Measurements from ENCODE around the gene BTC.
"Not testable (repeated sequence)": the region's sequence is repeated elsewhere in the genome, so short reads cannot be mapped to it uniquely, and the experiment has no call there.

BTC gene

GRCh38 chr4:74794382-74795010 is at the start of gene BTC:
TSS of gene BTC (minus strand) at chr4:74794523. CDS start at chr4:74794325, 198 bp downstream.
- DNase-seq, result peak; percentile 46

GRCh38 chr4:74840936-74841509 is 46.7 kb upstream of the BTC start:
- DNase-seq, result no peak

DNA sequence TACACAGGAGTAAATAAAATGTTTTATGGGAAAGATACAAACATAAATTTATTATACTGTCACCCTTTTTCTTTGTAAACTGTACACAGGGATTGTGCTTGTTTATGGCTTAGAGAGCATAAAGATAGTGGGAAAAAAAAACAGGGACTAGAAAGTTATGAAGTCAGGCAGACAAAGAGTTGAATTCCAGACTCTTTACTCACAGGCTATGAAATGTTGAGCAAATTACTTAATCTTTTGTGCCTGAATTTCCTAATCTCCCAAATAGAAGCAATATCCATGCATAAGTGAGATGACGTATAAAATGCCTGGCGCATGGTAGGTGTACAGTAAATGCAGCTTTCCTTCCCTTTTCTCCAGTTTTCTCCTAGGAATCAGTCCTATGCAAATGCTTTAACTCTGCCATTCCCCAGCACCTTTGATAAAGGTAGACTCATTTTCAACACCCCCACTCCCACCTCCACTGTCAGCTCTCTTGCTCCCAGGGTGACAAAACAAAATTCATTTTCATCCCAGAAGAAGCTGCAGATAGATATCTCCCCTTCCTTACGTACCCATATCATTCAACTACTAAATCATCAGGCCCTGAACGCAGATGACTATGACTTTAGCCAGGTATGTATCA is 44.5 kb upstream of the BTC start:
- DNase-seq, result no peak

- DNase-seq, result no peak
These were observed 36.6 kb upstream of the BTC start for GRCh38 chr4:74830928-74831327.

- no peak for DNase-seq
These were observed 28.9 kb upstream of the BTC start for GRCh38 chr4:74823194-74823593.

DNA sequence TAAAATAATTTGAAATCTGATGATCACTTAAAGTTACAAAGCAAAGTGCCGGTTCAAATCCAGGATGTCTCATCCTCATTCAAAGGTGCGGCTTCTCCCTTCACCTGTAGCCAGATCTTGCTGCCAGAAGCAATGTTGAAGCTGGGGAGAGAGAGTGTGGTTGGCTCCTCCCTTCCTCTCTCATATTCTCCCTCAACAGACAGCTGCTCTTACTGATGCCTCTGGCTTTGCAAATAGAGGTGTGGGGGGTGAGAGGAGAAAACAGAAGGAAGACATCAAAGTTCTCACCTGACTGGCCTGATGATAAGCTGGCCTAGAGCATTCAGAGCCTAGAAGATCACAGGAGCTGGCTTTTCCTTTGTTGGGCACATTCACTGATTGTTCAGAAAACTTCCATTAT is 28.3 kb upstream of the BTC start:
- DNase-seq, result no peak

DNA sequence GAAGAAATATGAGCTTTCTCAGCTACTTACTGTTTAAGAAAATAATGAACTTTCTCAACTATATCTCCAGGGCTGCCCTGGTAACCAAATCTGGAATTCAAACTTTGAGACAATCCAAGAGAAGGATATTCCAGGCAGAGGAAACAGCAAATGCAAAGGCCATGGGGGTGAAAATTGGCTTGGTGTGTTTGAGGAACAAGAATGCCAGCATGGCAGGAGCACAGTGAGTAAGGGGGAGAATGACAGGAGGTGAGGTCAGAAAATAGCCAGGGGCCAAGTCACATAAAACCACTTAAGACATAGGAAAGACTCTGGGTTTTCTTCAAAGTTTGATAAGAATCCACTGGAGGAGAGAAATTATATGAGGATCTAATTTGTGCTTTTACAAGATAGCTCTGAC is 27.2 kb upstream of the BTC start:
- no peak for DNase-seq

DNA sequence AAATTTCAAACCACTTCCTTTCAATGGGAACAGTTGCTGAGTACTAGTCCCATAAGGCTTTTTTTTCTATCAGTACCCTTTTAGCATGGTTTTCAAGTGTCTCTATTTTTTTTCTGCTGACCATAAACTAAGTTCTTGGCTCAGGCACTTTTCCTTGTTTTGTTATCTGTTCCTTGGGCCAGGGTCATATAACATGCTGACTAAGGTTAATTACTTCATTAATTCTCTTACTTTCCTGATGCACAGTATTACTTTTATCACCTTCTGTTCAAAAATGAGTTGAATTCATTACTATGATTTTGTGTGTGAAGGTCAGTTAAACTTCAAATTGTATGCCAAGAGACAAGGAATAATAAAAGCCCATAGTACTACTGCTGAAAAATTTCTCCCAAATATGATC is 19.7 kb upstream of the BTC start:
- DNase-seq, result no peak

DNA sequence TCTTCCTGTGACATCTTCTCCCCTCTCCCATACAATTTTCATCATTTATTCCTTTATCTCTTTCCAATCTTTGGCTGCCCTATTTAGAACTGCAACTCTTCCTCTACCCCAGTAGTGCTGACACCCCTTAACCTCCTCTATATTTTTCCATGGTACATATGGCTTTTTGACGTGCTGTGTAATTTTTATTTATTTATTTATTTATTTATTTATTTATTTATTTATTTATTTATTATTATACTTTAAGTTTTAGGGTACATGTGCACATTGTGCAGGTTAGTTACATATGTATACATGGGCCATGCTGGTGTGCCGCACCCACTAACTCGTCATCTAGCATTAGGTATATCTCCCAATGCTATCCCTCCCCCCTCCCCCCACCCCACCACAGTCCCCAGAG is 17.7 kb upstream of the BTC start:
- DNase-seq, result not testable (repeated sequence)

GRCh38 chr4:74805601-74806000 is 11.3 kb upstream of the BTC start:
- DNase-seq, result no peak

DNA sequence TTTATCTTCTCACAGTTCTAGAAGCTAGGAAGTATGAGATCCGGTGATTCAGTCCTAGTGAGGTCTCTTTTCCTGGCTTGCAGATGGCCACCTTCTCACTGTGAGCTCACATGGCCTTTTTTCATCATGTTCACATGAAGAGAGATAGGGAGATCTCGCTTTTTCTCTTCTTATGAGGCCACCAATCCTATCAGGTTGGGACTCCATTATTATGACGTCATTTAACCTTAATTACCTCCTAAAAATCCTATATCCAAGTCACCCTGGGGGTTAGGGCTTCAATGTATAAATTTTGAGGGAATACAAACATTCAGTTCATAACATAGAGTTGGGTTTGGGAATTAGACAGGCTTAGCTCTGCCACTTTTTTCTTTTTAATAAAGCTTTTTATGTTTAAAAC is 6.0 kb upstream of the BTC start:
- DNase-seq, result no peak

DNA sequence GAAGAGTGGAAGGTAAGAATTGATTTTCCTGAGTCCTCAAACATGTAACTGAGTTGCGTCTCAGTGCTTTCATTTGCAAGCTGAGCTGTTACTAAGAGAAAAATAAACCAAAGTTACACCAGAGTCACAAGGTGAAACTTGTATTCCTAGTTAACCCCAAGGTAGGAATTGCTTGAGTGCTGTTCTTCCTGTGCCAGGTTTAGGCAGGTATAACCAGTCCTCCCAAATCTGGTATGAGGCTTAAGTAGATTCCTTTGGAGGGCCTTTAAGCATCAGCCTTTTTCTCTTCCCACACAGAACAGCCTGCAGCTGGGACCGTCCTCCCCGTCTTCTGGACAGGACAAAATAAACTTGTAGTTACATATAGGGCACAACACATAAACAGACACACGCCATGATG is 2.3 kb upstream of the BTC start:
- no peak for DNase-seq

- DNase-seq, result peak; percentile 83
These were observed 454 bp downstream of the BTC start for GRCh38 chr4:74793757-74794381.

- no peak for DNase-seq
These were observed 3.7 kb downstream of the BTC start for GRCh38 chr4:74790652-74791051.

DNA sequence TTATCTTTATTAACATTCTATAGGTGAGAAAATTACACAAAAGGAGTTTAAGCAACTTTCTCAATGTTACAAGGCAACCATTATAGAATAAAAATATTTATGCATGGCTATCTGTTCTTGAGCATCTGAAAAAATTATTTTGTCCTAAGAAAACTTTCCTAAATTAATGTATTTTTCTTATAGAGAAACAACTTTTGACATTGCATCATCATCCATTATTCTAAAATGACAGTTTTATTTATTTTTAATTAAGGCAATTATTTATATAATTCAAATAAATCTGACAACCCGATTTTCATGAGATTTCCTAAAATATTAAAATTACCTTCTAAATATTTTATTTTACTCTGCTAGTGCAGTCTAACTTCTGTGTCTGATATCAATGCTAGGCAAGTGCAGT is 4.8 kb downstream of the BTC start:
- no peak for DNase-seq

DNA sequence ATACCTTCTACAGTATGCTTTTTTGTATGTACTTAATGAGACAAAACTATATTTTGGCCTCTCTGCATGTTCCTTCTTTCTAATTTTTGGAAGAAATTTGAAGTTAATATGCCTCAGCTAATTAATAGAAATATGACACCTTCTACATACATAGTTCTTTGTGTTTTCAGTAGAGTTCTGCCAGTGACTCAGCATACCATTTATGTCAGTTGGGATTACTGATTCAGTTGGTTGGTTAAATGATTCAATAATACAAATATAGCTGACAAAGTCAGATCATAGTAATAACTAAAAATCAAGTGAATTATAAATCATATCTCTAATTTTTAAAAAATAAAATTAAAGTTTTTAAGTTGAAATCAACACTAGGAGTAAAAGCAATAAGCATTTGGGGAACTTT is 16.8 kb downstream of the BTC start:
- DNase-seq, result no peak

DNA sequence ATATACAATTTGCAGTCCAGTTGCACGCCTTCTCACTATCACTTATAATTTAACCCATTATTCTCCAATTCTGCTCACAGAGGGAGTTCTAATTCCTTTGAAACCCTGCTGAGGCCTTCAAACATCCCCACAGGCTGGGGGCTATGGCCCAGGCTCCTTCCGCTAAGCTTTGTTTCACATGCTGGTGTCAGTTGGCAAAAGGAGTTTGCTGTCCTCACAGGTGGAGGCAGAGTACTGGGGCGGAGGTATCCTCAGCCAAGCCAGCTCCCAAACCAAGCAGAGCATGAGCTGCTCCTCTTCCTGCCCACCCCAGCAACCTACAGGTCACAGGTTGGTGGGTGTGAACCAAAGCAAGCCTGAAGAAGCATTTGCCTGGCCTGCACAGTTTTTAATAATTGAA is 21.5 kb downstream of the BTC start:
- no peak for DNase-seq

GRCh38 chr4:74772106-74772505 is 22.2 kb downstream of the BTC start:
- DNase-seq, result no peak

DNA sequence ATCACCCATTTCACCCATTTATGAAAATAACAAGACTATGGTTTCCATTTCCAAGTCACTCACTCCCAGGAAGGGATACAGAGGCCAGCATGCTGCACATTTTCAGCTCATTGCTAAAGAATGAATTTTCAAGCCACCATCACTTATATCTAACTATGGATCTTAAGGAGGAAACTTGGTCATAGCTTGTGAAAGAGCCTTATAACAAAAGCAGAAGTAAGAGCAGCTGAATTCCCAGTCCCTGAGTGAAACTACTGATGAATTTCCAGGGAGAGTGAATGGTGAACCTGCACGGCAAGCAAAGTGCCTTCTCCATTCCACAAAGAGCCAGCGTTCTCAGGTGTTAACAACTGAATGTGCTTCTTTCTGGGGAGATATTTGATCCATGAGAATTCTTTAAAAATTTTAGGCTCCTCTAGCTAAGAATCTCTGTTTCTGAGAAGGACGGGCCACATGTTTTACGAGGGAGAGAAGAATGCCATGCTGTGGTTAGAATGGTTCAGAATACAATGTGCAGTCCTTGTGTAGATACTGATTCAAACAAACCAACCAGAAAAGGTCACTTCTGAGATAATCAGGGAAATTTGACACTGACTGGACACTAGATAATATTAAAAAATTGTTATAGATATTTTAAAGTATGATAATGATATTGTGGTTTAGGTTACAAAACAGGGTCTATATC is 24.0 kb downstream of the BTC start:
- no peak for DNase-seq

DNA sequence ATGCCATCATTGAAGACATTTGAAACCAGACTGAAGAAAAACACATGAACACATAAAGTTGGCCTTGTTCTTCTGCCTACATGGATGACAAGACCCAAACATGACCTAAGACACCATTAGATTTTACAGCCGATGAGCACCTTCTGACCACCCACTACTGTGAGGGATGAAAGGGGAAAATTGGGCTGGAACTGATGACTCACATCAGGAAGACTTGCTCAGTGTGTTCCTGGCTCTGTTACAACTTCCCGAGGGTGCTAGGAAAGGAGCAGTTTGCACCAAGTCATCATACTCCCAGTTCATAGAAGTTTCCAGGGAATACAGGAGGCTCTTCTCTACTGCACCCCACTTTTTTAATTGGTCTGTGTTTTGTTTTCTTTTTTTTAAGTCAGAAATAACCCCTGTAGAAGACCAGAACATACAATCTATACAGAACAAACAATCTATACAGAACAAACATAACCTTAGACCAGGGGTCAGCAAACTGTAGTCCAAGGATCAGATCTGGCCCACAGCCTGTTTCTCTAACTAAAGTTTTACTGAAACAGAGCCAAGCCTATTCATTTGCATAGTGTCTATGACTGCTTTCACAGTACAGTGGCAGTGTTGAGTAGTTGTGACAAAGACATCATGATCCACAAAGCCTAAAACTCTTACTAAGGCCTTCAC is 25.3 kb downstream of the BTC start:
- peak; percentile 9 for DNase-seq

- DNase-seq, result no peak
These were observed 30.2 kb downstream of the BTC start for GRCh38 chr4:74764119-74764518.

GRCh38 chr4:74758551-74759145 is 35.7 kb downstream of the BTC start:
- DNase-seq, result no peak

DNA sequence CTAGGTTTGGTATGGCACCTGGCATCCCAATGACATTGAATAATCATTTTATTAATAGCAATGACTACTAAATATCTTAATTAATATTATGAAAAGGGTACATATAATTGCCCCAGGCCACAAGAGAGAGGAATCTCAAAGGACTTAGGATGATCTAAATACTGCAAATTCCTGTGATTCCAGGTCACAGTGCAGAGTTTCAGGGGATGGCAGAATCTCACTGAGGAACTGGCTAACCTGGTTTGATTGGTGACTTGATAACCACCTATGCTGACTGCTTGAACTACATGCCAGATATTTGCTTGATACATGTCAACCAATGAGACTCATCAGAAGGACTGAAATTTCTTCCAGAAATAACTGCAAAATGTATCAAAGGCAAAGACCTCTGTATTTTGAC is 37.2 kb downstream of the BTC start:
- no peak for DNase-seq

All from RPMI8226 (cell line).